HG03066 (cell line): ENCODE data around the gene MED19.
"Not testable (repeated sequence)": the region's sequence is repeated elsewhere in the genome, so short reads cannot be mapped to it uniquely, and the experiment has no call there.

Experiments
- ATAC-seq: cut with Tn5 transposase; IDR thresholded peaks from one replicate; pipeline ENCODE4 v1.9.1; 2021; ENCODE audit warnings: low read depth; ENCODE audit not compliant: unreplicated experiment

MED19 gene

DNA sequence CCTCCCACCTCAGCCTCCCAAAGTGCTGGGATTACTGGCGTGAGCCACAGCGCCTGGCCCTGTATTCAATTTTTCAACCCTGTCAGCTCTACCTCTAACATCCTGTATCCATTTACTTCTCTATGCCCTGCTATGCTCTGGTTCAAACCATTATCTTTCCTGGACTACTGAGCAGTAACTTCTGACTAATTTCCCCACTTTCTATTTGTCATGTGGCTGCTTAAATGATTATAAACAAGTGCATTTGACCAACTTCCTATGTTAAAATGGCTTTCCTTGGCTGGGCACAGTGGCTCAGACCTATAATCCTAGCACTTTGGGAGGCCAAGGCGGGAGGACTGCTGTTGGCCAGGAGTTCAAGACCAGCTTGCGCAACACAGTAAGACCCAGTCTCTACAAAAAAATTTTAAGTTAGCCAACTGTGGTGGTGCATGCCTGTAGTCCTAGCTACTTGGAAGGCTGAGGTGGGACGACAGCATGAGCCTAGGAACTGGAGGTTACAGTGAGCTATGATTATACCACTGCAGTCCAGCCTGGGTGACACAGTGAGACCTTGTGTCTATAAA lies 2.1 kb downstream of the MED19 start:
- ATAC-seq = no peak

GRCh38 chr11:57705432-57705831 lies 6.6 kb downstream of the MED19 start:
- ATAC-seq = not testable (repeated sequence)

GRCh38 chr11:57704932-57705331 lies 7.1 kb downstream of the MED19 start:
- no peak for ATAC-seq

GRCh38 chr11:57703341-57703740 lies 8.7 kb downstream of the MED19 start:
- no peak for ATAC-seq

DNA sequence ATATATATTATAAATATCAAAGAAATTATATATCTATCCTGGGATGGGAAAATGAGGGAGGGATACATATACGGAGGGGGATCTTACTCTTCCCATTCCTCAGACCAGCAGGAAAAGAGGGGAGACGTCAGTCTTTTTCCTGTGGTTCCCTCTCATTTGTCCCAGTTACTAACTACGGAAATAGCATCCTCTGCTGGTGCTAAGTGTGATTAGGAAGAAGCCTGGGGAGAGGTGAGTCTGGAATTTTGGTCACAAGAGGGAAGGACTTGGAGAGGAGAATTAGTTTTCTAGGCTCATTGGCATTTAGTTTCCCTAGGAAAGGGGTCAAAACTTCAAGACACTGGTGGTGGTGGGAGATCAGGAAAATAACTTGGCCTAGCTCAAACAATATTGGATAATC lies 11.6 kb downstream of the MED19 start:
- no peak for ATAC-seq

- no peak for ATAC-seq
These were observed 12.2 kb downstream of the MED19 start for GRCh38 chr11:57699813-57700212.

- ATAC-seq = no peak
These were observed 13.1 kb downstream of the MED19 start for GRCh38 chr11:57698843-57699365.

- ATAC-seq = not testable (repeated sequence)
These were observed 21.5 kb downstream of the MED19 start for GRCh38 chr11:57690474-57690873.

DNA sequence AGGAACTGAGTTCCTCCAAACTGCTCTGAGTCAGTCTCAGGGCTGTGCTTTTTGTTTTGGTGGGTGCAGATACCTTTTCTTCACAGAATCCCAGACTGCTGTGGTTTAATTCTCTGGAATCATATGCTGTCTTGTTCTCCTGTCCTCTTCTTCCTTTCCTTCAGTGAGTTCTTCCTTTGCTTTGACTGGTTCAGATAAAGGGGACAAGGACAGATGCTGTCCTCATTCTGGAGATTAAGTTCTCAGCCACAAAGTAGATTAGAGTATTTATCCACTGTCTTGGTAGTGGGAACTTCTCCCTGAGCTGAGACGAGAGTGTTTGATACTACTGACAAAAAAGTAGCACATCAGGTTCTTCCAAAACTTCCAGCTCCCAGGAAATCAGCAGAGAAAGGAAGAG lies 30.8 kb downstream of the MED19 start:
- ATAC-seq = no peak

GRCh38 chr11:57680552-57680874 lies 31.5 kb downstream of the MED19 start:
- ATAC-seq = no peak

GRCh38 chr11:57679396-57679795 lies 32.6 kb downstream of the MED19 start:
- no peak for ATAC-seq

- no peak for ATAC-seq
These were observed 36.7 kb downstream of the MED19 start for GRCh38 chr11:57675176-57675941.

DNA sequence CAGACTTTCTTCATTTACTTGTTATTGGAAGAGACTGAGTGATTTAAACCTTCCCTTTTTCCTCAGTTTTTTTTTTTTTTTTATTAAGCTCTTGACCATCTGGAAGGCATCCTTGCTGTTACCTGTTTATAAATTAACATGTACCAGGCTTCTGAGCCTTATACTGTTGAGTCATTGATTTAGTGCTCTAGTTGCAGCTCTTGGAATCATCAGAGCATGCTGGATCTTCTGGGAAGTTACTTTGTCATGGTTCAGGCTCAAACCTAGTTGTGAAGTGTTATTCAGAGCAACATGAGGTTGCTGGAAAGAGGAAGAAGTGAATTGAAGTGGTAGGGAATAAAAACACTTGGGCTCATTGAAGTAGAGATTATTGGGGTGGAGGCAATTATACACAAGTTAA lies 37.8 kb downstream of the MED19 start:
- no peak for ATAC-seq

- ATAC-seq = peak; percentile 5
These were observed 43.6 kb downstream of the MED19 start for GRCh38 chr11:57668434-57668782.

DNA sequence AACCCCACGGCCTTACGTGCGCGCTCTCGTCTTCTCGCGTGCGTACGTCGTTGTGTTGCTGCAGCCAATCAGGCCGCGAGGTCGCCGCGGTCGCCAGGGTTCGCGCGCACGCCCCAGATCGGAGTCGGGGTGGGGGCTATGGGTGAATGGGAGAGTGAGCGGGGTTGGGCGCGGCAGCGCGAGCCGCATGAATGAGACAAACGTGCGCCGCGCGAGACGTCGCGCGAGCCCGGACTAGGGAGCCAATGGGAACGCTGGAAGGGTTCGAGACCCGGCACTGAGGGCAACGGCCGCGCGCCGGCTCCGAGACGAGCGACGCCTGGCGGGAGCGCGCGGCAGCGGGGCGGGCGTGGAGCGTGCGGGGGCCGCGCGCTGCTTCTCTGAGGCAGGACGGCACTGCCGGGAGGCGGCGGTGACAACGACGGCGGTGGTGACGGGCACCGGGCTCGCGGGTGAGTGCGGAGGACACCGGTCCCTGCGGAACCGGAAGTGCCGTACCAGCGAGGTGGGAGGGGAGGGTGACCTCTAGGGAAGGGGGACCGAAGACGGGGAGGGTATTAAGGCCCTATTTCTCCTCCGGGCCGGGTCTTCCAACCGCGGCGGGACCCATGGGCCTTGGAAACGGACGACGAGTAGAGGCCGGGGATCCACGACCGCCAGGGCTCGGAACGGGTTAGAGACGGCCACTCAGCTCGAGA lies 44.1 kb downstream of the MED19 start, which contains the start of gene ZDHHC5:
Gene ZDHHC5, plus strand, starts transcription at position 379 of the 698 bp plus-strand sequence. CDS start 4,977 bp downstream, outside the sequence.
- peak; percentile 74 for ATAC-seq

GRCh38 chr11:57667117-57667735 lies 44.8 kb downstream of the MED19 start:
- ATAC-seq = peak; percentile 62

GRCh38 chr11:57663975-57664374 lies 48.0 kb downstream of the MED19 start:
- ATAC-seq = no peak

- ATAC-seq = no peak
These were observed 49.1 kb downstream of the MED19 start for GRCh38 chr11:57662893-57663292.

DNA sequence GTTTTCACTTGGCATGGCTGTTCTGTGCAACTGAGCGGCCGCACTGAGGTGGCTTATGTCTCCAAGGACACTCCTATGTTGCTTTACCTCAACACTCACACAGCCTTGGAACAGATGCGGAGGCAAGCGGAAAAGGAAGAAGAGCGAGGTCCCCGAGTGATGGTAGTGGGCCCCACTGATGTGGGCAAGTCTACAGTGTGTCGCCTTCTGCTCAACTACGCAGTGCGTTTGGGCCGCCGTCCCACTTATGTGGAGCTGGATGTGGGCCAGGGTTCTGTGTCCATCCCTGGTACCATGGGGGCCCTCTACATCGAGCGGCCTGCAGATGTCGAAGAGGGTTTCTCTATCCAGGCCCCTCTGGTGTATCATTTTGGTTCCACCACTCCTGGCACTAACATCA lies 52.3 kb downstream of the MED19 start:
- no peak for ATAC-seq

DNA sequence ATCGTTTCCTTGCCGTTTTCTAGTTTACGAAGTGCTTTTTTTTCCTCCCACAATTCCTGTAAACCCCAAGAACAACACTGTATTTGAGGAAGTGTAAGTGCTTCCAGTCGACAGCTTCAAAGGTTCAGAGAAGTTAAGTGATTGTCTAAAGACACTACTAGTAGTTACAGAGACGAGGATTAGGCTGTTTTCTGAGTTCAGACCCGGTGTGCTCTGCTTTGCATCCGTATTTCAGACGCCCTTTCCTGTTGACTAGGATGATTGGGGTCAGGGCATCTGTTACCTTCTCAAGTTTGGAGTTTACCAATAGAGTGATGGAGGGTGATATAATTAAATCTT lies 54.0 kb downstream of the MED19 start:
- no peak for ATAC-seq
